Adrenal gland (tissue), 12 donors: Measurements from ENCODE around the gene DCDC2C. TPM values are rescaled to one million over a fixed set of nuclear protein-coding genes. Genes with fewer than 3 reads are reported as not detected.

Experiments used
- DNase-seq, 7 donors: peaks; one replicate each; pipeline ENCODE4 v3.0.0-alpha.2; 2019 to 2020
- H3K27ac ChIP-seq, 5 donors: fragments of 200-600 bp; sonication (generic) in 4 of 5; 1 replicate in 3 of 5; 2 replicates in 2 of 5; pipeline versions ENCODE4 v1.5.1 to v1.8.0; 2016 to 2020; ENCODE audit warnings: mild to moderate bottlenecking in 1 of 5
- H3K27me3 ChIP-seq: fragments of 200-600 bp; 2 replicates; pipeline ENCODE4 v1.8.0; 2021
- H3K36me3 ChIP-seq, 2 donors: fragments of 200-600 bp; replicated peaks in 1 of 2; 1 replicate in 1 of 2; 2 replicates in 1 of 2; pipeline versions ENCODE4 v1.5.1 to v1.8.0; 2018 to 2022
- H3K4me1 ChIP-seq, 2 donors: fragments of 200-600 bp; replicated peaks in 1 of 2; 1 replicate in 1 of 2; 2 replicates in 1 of 2; pipeline versions ENCODE4 v1.5.1 to v1.8.0; 2018 to 2021
- H3K4me3 ChIP-seq, 4 donors: fragments of 200-600 bp; sonication (generic) in 3 of 4; one replicate each; pipeline ENCODE4 v1.5.1; 2016 to 2018
- H3K9me3 ChIP-seq, 3 donors: fragments of 200-600 bp; sonication (generic) in 1 of 3; replicated peaks in 1 of 3; 1 replicate in 2 of 3; 2 replicates in 1 of 3; pipeline versions ENCODE4 v1.5.1 to v1.8.0; 2016 to 2021
- POLR2A ChIP-seq, 2 donors: fragments of 450-650 bp; IDR thresholded peaks; one replicate each; pipeline ENCODE4 v1.6.1; 2017; ENCODE audit warnings: antibody characterized with exemption in 2 of 2, mild to moderate bottlenecking in 2 of 2, moderate library complexity in 1 of 2
- WGBS, 4 donors: extraction: QIAGEN DNeasy Blood & Tissue Kit in 2 of 4; methylation state at CpG; one replicate each; pipeline versions ENCODE4 v1.1.5 to v1.1.7; 2013 to 2017; 5-methylcytosine and 5-hydroxymethylcytosine counted together
- intact Hi-C, 2 donors: fragments of 100-400 bp; cut with DNase I; formaldehyde crosslinking; loops; one replicate each; pipeline versions ENCODE4 v1.14.1 to v1.15.0; 2022 to 2023
- polyA plus RNA-seq, 3 donors: library from polyadenylated mRNA; stranded (reverse); fragments of 200-250 nt in 2 of 3; fragments of 350-450 nt in 1 of 3; fragmentation: Illumina TruSeq in 1 of 3; extraction: RNeasy Lipid Tissue Mini Kit (QIAGEN cat#74804) in 1 of 3; gene quantifications; one replicate each; pipeline ENCODE4 v1.2.3, GENCODE V29; 2013 to 2014
- total RNA-seq, 9 donors: library from RNA; depleted of rRNA in 4 of 9; stranded (reverse); fragments of >200 nt in 4 of 9; fragments of 120-200 nt in 1 of 9; fragmentation: NEBNext Ultra II Directional in 1 of 9; extraction: Animal tissue kit (Norgen Biotek cat#: 25700) in 1 of 9; gene quantifications; one replicate each; pipeline versions ENCODE4 v1.1.0 to v1.2.4, GENCODE V29; 2013 to 2023
- TF ChIP-seq, protein P1 (sequence below), 6 experiments: fragments of 450-650 bp in 4 of 6; fragments of 200-600 bp in 2 of 6; sonication (generic) in 1 of 6; IDR thresholded peaks; 1 replicate in 5 of 6; 2 replicates in 1 of 6; pipeline versions ENCODE4 v1.5.1 to v1.8.0; 2016 to 2021; ENCODE audit warnings: antibody characterized with exemption in 6 of 6, mild to moderate bottlenecking in 2 of 6, moderate library complexity in 1 of 6
- donor health status: healthy with polysubstance abuse.
- donor health status: Bipolar disorder and iron deficiency.
- donor health status: DM: yes; HTN: yes; CAD: no.
- donor health status: DM: no; HTN: no; CAD: no.
- donor health status: DM: no; HTN: no; CAD: no.
- donor health status: DM: yes; HTN: yes; CAD: no.

Gene DCDC2C
- total and polyA plus RNA-seq, 12 donors: 0.18 to 2.0 (median 0.39) TPM; not detected in 6

DNA sequence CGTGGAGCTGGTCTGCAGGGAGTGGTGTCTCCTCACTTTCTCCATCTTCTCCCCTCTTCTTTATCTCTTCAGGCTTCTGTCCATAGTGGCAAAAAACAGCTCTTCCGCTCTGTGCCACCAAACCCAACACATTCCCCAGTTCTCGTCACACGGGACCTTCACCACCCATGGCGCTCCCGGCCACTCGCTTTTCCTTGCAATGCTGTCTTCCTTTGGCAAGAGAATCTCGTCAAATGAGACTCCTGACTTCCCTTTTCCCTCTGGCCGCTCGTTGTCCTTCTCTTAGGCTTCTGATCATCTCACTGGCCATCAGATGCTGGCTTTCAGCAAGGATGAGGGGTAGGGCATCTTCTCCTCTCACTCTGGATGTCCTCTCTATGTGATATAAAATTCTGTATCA lies 72.9 kb downstream of the DCDC2C start:
- TF ChIP-seq POLR2A (IDR thresholded peaks at IDR 0.05): no peak
- TF ChIP-seq, protein P1, sequence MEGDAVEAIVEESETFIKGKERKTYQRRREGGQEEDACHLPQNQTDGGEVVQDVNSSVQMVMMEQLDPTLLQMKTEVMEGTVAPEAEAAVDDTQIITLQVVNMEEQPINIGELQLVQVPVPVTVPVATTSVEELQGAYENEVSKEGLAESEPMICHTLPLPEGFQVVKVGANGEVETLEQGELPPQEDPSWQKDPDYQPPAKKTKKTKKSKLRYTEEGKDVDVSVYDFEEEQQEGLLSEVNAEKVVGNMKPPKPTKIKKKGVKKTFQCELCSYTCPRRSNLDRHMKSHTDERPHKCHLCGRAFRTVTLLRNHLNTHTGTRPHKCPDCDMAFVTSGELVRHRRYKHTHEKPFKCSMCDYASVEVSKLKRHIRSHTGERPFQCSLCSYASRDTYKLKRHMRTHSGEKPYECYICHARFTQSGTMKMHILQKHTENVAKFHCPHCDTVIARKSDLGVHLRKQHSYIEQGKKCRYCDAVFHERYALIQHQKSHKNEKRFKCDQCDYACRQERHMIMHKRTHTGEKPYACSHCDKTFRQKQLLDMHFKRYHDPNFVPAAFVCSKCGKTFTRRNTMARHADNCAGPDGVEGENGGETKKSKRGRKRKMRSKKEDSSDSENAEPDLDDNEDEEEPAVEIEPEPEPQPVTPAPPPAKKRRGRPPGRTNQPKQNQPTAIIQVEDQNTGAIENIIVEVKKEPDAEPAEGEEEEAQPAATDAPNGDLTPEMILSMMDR (IDR thresholded peaks at IDR 0.05): no peak
- WGBS, 4 donors: 80 to 92% (median 89%) methylated on average over 10 of the region's 10 CpGs
- H3K27ac ChIP-seq: no peak overlapping the region
- no peak overlapping the region for H3K4me3 ChIP-seq
- no peaks in the 10 kb centered on the region for H3K9me3 ChIP-seq
- intact Hi-C loops: loop anchor here in 1 of 2 donors (5.0 kb wide), 1 partner anchor 49 kb away; no protein-coding TSS in a partner anchor
- DNase-seq: no peak
- H3K4me1 ChIP-seq: no peaks in the 10 kb centered on the region
- no peaks in the 10 kb centered on the region for H3K36me3 ChIP-seq
- H3K27me3 ChIP-seq: peaks cover 4% of the 10 kb centered on the region

DNA sequence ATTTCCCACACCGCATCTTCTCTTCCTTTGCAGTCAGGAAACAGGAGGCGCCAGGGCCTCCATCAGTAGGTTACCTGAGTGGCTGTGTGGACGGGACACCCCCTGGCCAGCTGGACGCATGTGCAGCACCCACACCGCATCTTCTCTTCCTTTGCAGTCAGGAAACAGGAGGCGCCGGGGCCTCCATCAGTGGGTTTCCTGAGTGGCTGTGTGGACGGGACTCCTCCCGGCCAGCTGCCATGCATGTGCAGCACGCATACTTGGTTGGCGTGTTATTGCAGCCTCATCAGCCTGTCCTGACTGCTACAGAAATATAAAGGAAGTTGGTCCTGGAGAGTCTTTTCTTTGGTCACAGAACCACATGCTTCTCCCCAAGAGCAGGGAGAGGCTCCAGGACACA lies 74.6 kb downstream of the DCDC2C start:
- no peaks in the 10 kb centered on the region for H3K9me3 ChIP-seq
- no peak overlapping the region for H3K27ac ChIP-seq
- no peaks in the 10 kb centered on the region for H3K4me1 ChIP-seq
- DNase-seq: no peak
- H3K4me3 ChIP-seq: no peak overlapping the region
- WGBS, 4 donors: 51 to 70% (median 69%) methylated on average over 2 to 11 of the region's 11 CpGs
- H3K27me3 ChIP-seq: peaks cover 4% of the 10 kb centered on the region
- no peaks in the 10 kb centered on the region for H3K36me3 ChIP-seq
- intact Hi-C loops: loop anchor here in 1 of 2 donors (5.0 kb wide), 1 partner anchor 51 kb away; no protein-coding TSS in a partner anchor
- TF ChIP-seq, protein P1 (IDR thresholded peaks at IDR 0.05): no peak
- no peak for TF ChIP-seq POLR2A (IDR thresholded peaks at IDR 0.05)

DNA sequence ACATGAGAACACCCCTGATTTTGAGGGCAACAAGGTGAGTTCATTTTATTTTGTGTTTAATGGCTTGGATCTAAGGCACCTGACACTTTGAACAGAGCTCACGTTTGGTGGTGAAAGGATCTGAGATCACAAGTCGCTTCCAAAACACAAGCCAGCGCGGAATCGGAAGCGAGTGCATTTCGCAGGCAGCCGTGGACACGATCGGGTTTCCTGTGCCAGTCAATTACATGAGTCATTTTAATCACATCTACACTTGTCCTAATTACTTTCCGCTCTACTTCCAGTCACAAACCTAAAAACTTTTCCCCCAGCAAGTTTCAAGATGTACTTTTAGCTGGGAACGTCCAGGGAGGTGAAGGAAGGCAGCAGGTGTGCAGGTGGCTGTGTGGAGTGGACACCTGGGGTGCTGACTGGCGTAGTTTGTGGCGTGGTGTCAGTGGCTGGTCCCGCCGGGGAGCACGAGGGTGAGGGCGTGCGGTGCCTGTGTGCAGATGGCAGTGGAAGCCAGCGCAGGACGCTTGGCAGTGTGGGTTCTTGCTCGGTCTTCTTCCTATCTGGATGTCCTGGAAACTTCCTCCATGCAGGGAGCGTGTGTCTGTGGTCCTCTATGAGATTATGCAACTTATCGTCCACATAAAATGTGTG lies 75.6 kb downstream of the DCDC2C start:
- Histone ChIP-seq H3K4me1 (no peaks in the 10 kb centered on the region), H3K4me3 (no peak overlapping the region), H3K36me3 (no peaks in the 10 kb centered on the region), H3K27me3 (peaks cover 4% of the 10 kb centered on the region), H3K27ac (no peak overlapping the region), H3K9me3 (no peaks in the 10 kb centered on the region)
- intact Hi-C loops: loop anchor here in 1 of 2 donors (5.0 kb wide), 1 partner anchor 52 kb away; no protein-coding TSS in a partner anchor
- TF ChIP-seq, protein P1 (IDR thresholded peaks at IDR 0.05): no peak
- TF ChIP-seq POLR2A (IDR thresholded peaks at IDR 0.05): no peak
- 72 to 84% (median 77%) methylated on average over 24 of the region's 24 CpGs for WGBS, 4 donors
- DNase-seq: no peak

DNA sequence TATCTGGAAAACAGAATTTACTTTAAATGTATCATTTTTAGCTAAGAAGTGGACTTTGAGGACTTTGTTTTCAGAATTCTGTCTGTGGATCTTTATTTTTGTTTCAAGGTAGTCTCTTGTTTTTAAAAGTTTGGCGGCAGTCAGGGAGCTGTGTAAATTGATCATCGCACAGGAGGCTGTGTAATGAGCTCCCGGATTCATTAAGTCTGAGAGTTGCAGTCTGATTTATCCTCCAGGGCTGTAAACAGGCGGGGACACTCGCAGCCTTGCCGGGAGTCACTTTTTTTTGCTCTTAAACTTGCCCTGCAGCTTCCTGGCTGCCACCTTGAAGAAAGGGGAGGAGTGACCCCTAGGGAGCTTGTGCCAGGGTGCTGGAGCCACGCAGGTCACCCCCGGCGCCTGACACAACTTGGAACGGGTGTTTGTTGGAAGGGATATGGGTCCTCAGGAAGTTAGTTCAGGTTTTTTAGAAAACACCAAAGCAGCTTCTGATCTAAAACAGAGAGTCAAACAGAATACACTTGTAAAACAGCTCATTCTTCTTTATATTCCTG lies 76.2 kb downstream of the DCDC2C start:
- no peaks in the 10 kb centered on the region for H3K36me3 ChIP-seq
- TF ChIP-seq, protein P1 (IDR thresholded peaks at IDR 0.05): no peak
- no peak for TF ChIP-seq POLR2A (IDR thresholded peaks at IDR 0.05)
- no peak for DNase-seq
- H3K9me3 ChIP-seq: no peaks in the 10 kb centered on the region
- 49 to 68% (median 58%) methylated on average over 8 to 10 of the region's 10 CpGs for WGBS, 4 donors
- no peaks in the 10 kb centered on the region for H3K4me1 ChIP-seq
- H3K4me3 ChIP-seq: no peak overlapping the region
- intact Hi-C loops: loop anchor here in 1 of 2 donors (5.0 kb wide), 1 partner anchor 52 kb away; no protein-coding TSS in a partner anchor
- H3K27ac ChIP-seq: no peak overlapping the region
- H3K27me3 ChIP-seq: peaks cover 4% of the 10 kb centered on the region
